ENCODE data around the gene BCAS3. TPM values are rescaled to one million over a fixed set of nuclear protein-coding genes. Genes with fewer than 3 reads are reported as not detected.
A peak's percentile ranks its signal among the peaks of the same experiment; 100 is the strongest.

Gene BCAS3
- polyA plus RNA-seq, 1 experiment = 17.5 TPM

GRCh38 chr17:60641810-60642220 is 35.8 kb upstream of the BCAS3 start:
- Histone ChIP-seq H3K4me3 (ENCODE audit: low read depth, low read length) (no peak overlapping the region), H3K27me3 (ENCODE audit: control insufficient read depth, insufficient read depth, low read length) (no peaks in the 10 kb centered on the region), H3K27ac (ENCODE audit: low read depth, low read length) (no peak overlapping the region), H3K9me3 (ENCODE audit: control insufficient read depth, insufficient read depth, low read length) (no peaks in the 10 kb centered on the region)
- DNase-seq (ENCODE audit: low read depth, low spot score) = peak; percentile 53
- ChIA-PET CTCF (interaction anchor here (0.7 to 4.8 kb wide), 4 partner anchors 41 to 196 kb away, joined by 3 to 32 read pairs (median 4); partner anchors contain the start of gene PPM1D), POLR2A (interaction anchor here (1.2 kb wide), 1 partner anchor 42 kb away, joined by 3 read pairs; the partner anchor contains the start of gene PPM1D)
- TF ChIP-seq CTCF (IDR thresholded peaks at IDR 0.05; ENCODE audit: low read depth, low read length) = peak; percentile 61

- Histone ChIP-seq H3K27me3 (ENCODE audit: control insufficient read depth, insufficient read depth, low read length) (no peaks in the 10 kb centered on the region), H3K27ac (ENCODE audit: low read depth, low read length) (no peak overlapping the region), H3K9me3 (ENCODE audit: control insufficient read depth, insufficient read depth, low read length) (no peaks in the 10 kb centered on the region), H3K4me3 (ENCODE audit: low read depth, low read length) (no peak overlapping the region)
- no peak for DNase-seq (ENCODE audit: low read depth, low spot score)
- CTCF ChIA-PET = interaction anchor here (1.3 kb wide), 1 partner anchor 8 kb away, joined by 3 read pairs; no protein-coding TSS in a partner anchor
- no peak for TF ChIP-seq CTCF (IDR thresholded peaks at IDR 0.05; ENCODE audit: low read depth, low read length)
- POLR2A ChIA-PET = no interaction called here
Observed at GRCh38 chr17:60645918-60646523, 31.6 kb upstream of the BCAS3 start.

GRCh38 chr17:60646701-60647100 is 30.9 kb upstream of the BCAS3 start:
- CTCF ChIA-PET = interaction anchor here (1.3 kb wide), 1 partner anchor 9 kb away, joined by 3 read pairs; no protein-coding TSS in a partner anchor

GRCh38 chr17:60647705-60648104 is 29.9 kb upstream of the BCAS3 start:
- no peak overlapping the region for H3K4me3 ChIP-seq (ENCODE audit: low read depth, low read length)
- no peak for DNase-seq (ENCODE audit: low read depth, low spot score)
- POLR2A ChIA-PET = no interaction called here
- TF ChIP-seq CTCF (IDR thresholded peaks at IDR 0.05; ENCODE audit: low read depth, low read length) = no peak
- H3K9me3 ChIP-seq (ENCODE audit: control insufficient read depth, insufficient read depth, low read length) = no peaks in the 10 kb centered on the region
- H3K27me3 ChIP-seq (ENCODE audit: control insufficient read depth, insufficient read depth, low read length) = no peaks in the 10 kb centered on the region
- CTCF ChIA-PET = interaction anchor here (0.7 kb wide), 1 partner anchor 10 kb away, joined by 3 read pairs; no protein-coding TSS in a partner anchor
- no peak overlapping the region for H3K27ac ChIP-seq (ENCODE audit: low read depth, low read length)

More at GRCh38 chr17:60646701-60647100, 30.9 kb upstream of the BCAS3 start:
- no peak for TF ChIP-seq CTCF (IDR thresholded peaks at IDR 0.05; ENCODE audit: low read depth, low read length)
- DNase-seq (ENCODE audit: low read depth, low spot score) = no peak
- Histone ChIP-seq H3K27ac (ENCODE audit: low read depth, low read length) (no peak overlapping the region), H3K4me3 (ENCODE audit: low read depth, low read length) (no peak overlapping the region), H3K27me3 (ENCODE audit: control insufficient read depth, insufficient read depth, low read length) (no peaks in the 10 kb centered on the region), H3K9me3 (ENCODE audit: control insufficient read depth, insufficient read depth, low read length) (no peaks in the 10 kb centered on the region)
- POLR2A ChIA-PET = no interaction called here

- CTCF ChIA-PET = interaction anchor here (1.1 to 1.4 kb wide), 3 partner anchors 12 to 185 kb away, joined by 4 to 6 read pairs (median 4); no protein-coding TSS in a partner anchor
Observed at GRCh38 chr17:60652454-60653247, 25.0 kb upstream of the BCAS3 start.

More at GRCh38 chr17:60652454-60653247, 25.0 kb upstream of the BCAS3 start:
- H3K27me3 ChIP-seq (ENCODE audit: control insufficient read depth, insufficient read depth, low read length) = no peaks in the 10 kb centered on the region
- no peak for DNase-seq (ENCODE audit: low read depth, low spot score)
- H3K4me3 ChIP-seq (ENCODE audit: low read depth, low read length) = no peak overlapping the region
- POLR2A ChIA-PET = no interaction called here
- H3K9me3 ChIP-seq (ENCODE audit: control insufficient read depth, insufficient read depth, low read length) = no peaks in the 10 kb centered on the region
- TF ChIP-seq CTCF (IDR thresholded peaks at IDR 0.05; ENCODE audit: low read depth, low read length) = no peak
- H3K27ac ChIP-seq (ENCODE audit: low read depth, low read length) = no peak overlapping the region
